Kidney (tissue), 14 donors: ENCODE data around the gene CACNA2D1. TPM values are rescaled to one million over a fixed set of nuclear protein-coding genes. Genes with fewer than 3 reads are reported as not detected.
A peak's percentile ranks its signal among the peaks of the same experiment; 100 is the strongest.

Experiments
- DNase-seq, 5 donors: peaks; one replicate each; pipeline ENCODE4 v3.0.0-alpha.2; 2013 to 2020
- FAIRE-seq: peaks from 2 replicates; lab custom pipeline; 2012; peaks lifted over from hg19 to GRCh38; lab: Jason Lieb, UNC
- H3K27ac ChIP-seq, 2 donors: one replicate each; pipeline ENCODE4 v1.7.0; 2013; ENCODE audit warnings: low read depth in 2 of 2, low read length in 2 of 2, inconsistent platforms in 1 of 2
- H3K27me3 ChIP-seq: one replicate; pipeline ENCODE4 v1.7.1; 2013; ENCODE audit warnings: low read length, inconsistent platforms; ENCODE audit not compliant: control insufficient read depth, insufficient read depth
- H3K36me3 ChIP-seq, 3 donors: one replicate each; pipeline versions ENCODE4 v1.7.0 to v1.7.1; 2013; ENCODE audit warnings: low read length in 3 of 3, control low read depth in 1 of 3, inconsistent platforms in 1 of 3; ENCODE audit not compliant: insufficient read depth in 3 of 3, control insufficient read depth in 2 of 3
- H3K4me1 ChIP-seq, 3 donors: one replicate each; pipeline versions ENCODE4 v1.7.0 to v1.7.1; 2013; ENCODE audit warnings: low read length in 3 of 3, inconsistent platforms in 1 of 3, low read depth in 1 of 3; ENCODE audit not compliant: control insufficient read depth in 2 of 3, insufficient read depth in 2 of 3
- H3K4me3 ChIP-seq, 3 donors: one replicate each; pipeline versions ENCODE4 v1.7.0 to v1.8.1; 2013; ENCODE audit warnings: low read length in 3 of 3, control low read depth in 1 of 3, inconsistent platforms in 1 of 3
- H3K9ac ChIP-seq, 3 donors: one replicate each; pipeline versions ENCODE4 v1.7.0 to v1.7.1; 2013; ENCODE audit warnings: low read length in 3 of 3, control low read depth in 1 of 3, inconsistent platforms in 1 of 3
- H3K9me3 ChIP-seq, 3 donors: one replicate each; pipeline versions ENCODE4 v1.7.0 to v1.7.1; 2013; ENCODE audit warnings: low read length in 3 of 3, control low read depth in 1 of 3, inconsistent platforms in 1 of 3; ENCODE audit not compliant: control insufficient read depth in 2 of 3, insufficient read depth in 1 of 3
- CTCF ChIP-seq: IDR thresholded peaks from 3 replicates; pipeline ENCODE4 v1.5.1; 2012; ENCODE audit warnings: mild to moderate bottlenecking, moderate library complexity, borderline replicate concordance; ENCODE audit not compliant: insufficient read depth; ENCODE audit errors: extremely low read depth
- intact Hi-C: fragments of 100-400 bp; cut with DNase I; formaldehyde crosslinking; loops from one replicate; pipeline ENCODE4 v1.11.1; 2022
- polyA plus RNA-seq: library from polyadenylated mRNA; stranded (reverse); fragments of 350-450 nt; fragmentation: Illumina TruSeq; extraction: RNeasy Lipid Tissue Mini Kit (QIAGEN cat#74804); gene quantifications from one replicate; pipeline ENCODE4 v1.2.3, GENCODE V29; 2014; ENCODE audit warnings: low read depth, low replicate concordance; ENCODE audit not compliant: insufficient read depth
- total RNA-seq: library from RNA; stranded (reverse); fragmentation: NEBNext Ultra II Directional; extraction: Animal tissue kit (Norgen Biotek cat#: 25700); gene quantifications from one replicate; pipeline ENCODE4 v1.2.1, GENCODE V29; 2021
- donor health status: control.
- donor health status: control.
- donor health status: control.
- donor health status: control.
- donor health status: control.
- donor health status: DM: yes; HTN: yes; CAD: no.
- donor health status: Normal renal cell carcinoma (clear cell type).

The CACNA2D1 gene
- total and polyA plus RNA-seq, 2 donors from 2014 or later: 3.5 to 18.3 TPM

DNA sequence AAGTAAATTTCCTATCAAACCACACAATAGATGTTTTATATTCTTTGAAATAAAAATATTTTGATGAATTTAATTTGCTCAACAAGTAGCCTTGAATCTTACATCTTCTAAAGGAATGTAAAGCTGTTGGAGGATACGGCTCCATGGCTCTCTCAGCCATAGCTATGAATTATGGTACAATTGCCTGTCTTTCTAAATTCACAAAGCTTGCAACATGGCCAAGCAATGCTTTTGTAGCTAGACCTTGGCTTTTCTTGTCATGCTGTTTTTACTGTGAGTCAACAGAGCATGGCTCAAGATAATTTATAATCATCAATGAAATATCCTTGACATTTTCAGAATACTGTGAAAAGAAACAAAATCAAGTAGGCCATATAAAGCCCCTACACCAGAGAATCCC is 286.7 kb downstream of the CACNA2D1 start:
- FAIRE-seq: no peak
- intact Hi-C loops: no loop called here
- DNase-seq: peak in 3 of 5 donors; percentile 14 to 64 (median 62)

GRCh38 chr7:82156168-82156567 is 287.4 kb downstream of the CACNA2D1 start:
- Histone ChIP-seq H3K27me3 (no peaks in the 10 kb centered on the region), H3K4me1 (no peaks in the 10 kb centered on the region), H3K36me3 (no peaks in the 10 kb centered on the region), H3K9ac (no peak overlapping the region), H3K9me3 (no peaks in the 10 kb centered on the region), H3K27ac (no peak overlapping the region), H3K4me3 (no peak overlapping the region)
- DNase-seq (peak in 3 of 5 donors; percentile 39 to 80 (median 79)), FAIRE-seq (peak; percentile 55)
- no peak for TF ChIP-seq CTCF
- intact Hi-C loops: no loop called here

More for the DNA sequence above, 286.7 kb downstream of the CACNA2D1 start:
- no peak overlapping the region for H3K27ac ChIP-seq
- TF ChIP-seq CTCF: no peak
- H3K36me3 ChIP-seq: no peaks in the 10 kb centered on the region
- no peaks in the 10 kb centered on the region for H3K9me3 ChIP-seq
- no peak overlapping the region for H3K9ac ChIP-seq
- no peak overlapping the region for H3K4me3 ChIP-seq
- H3K4me1 ChIP-seq: no peaks in the 10 kb centered on the region
- no peaks in the 10 kb centered on the region for H3K27me3 ChIP-seq

DNA sequence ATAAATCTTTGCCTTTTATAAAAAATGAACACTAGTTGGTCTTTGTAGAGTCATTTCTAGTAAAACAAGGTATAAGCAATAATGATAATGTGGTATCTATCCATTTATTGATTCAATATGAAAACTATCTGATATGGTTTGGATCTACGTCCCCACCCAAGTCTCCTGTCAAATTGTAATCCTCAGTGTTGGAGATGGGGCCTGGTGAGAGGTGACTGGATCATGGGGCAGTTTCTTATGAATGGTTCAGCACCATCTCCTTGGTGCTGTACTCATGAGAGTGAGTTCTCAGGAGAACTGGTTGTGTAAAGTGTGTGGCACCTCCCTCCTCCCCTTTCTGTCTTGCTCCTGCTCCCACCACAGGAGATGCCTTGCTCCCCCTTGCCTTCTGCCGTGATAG is 288.8 kb downstream of the CACNA2D1 start:
- FAIRE-seq: no peak
- intact Hi-C loops: no loop called here
- Histone ChIP-seq H3K36me3 (no peaks in the 10 kb centered on the region), H3K27me3 (no peaks in the 10 kb centered on the region), H3K9ac (no peak overlapping the region), H3K4me3 (no peak overlapping the region), H3K9me3 (no peaks in the 10 kb centered on the region), H3K27ac (no peak overlapping the region), H3K4me1 (no peaks in the 10 kb centered on the region)
- TF ChIP-seq CTCF: no peak
- DNase-seq: no peak

- no peak overlapping the region for H3K9ac ChIP-seq
- DNase-seq (no peak), FAIRE-seq (no peak)
- TF ChIP-seq CTCF: no peak
- H3K27me3 ChIP-seq: no peaks in the 10 kb centered on the region
- H3K4me1 ChIP-seq: no peaks in the 10 kb centered on the region
- H3K36me3 ChIP-seq: no peaks in the 10 kb centered on the region
- no peaks in the 10 kb centered on the region for H3K9me3 ChIP-seq
- H3K27ac ChIP-seq: no peak overlapping the region
- intact Hi-C loops: no loop called here
- no peak overlapping the region for H3K4me3 ChIP-seq
Observed at GRCh38 chr7:82153776-82154175, 289.8 kb downstream of the CACNA2D1 start.
